HepG2 (cell line): ENCODE data around the gene HSPB3. TPM values are rescaled to one million over a fixed set of nuclear protein-coding genes. Genes with fewer than 3 reads are reported as not detected.

Source experiments
- ATAC-seq: fragments of 200-7000 bp; cut with Tn5 transposase; 3 replicates; pipeline ENCODE4 v1.9.1; 2020; ENCODE audit warnings: mild to moderate bottlenecking, moderate library complexity
- BruUV-seq: library from RNA; stranded (reverse); fragments of 400-500 nt; replicated peaks from 2 replicates; lab custom pipeline; 2021; lab: Mats Ljungman, UMichigan
- CTCF ChIA-PET: fragments of 300-600 bp; formaldehyde crosslinking; extraction: SDS; loops from one replicate; lab custom pipeline; 2021; ENCODE audit warnings: low total read pairs, inconsistent platforms, low intra/inter-chr PET ratio; lab: Yijun Ruan, JAX
- POLR2A ChIA-PET: fragments of 350-600 bp; sonication (Branson Sonifier 250); formaldehyde crosslinking; loops from one replicate; lab custom pipeline; 2020; ENCODE audit warnings: antibody characterized with exemption, inconsistent platforms; lab: Yijun Ruan, JAX
- DNase-seq: peaks from one replicate; pipeline ENCODE4 v3.0.0-alpha.2; 2015; ENCODE audit warnings: low spot score
- FAIRE-seq: peaks from 3 replicates; lab custom pipeline; 2011; peaks lifted over from hg19 to GRCh38; lab: Jason Lieb, UNC
- H2AFZ ChIP-seq: one replicate; pipeline ENCODE4 v1.6.1; 2011; ENCODE audit warnings: low read length, inconsistent platforms
- H3K27ac ChIP-seq: fragments of 300-600 bp; 3 replicates; pipeline ENCODE4 v1.8.0; 2011; ENCODE audit warnings: mixed run types, mild to moderate bottlenecking, mixed read lengths, low read length, inconsistent platforms; ENCODE audit not compliant: insufficient read depth; ENCODE audit errors: extremely low read length
- H3K27me3 ChIP-seq, 2 experiments: fragments of 200-600 bp in 1 of 2; 2 replicates in 1 of 2; 3 replicates in 1 of 2; pipeline versions ENCODE4 v1.6.0 to v1.8.0; 2011; ENCODE audit warnings: low read length in 2 of 2, mild to moderate bottlenecking in 2 of 2, moderate library complexity in 2 of 2, inconsistent platforms in 1 of 2; ENCODE audit not compliant: insufficient read depth in 2 of 2, control insufficient read depth in 1 of 2
- H3K36me3 ChIP-seq, 2 experiments: fragments of 200-600 bp in 1 of 2; replicated peaks in 1 of 2; 2 replicates in 1 of 2; 3 replicates in 1 of 2; pipeline versions ENCODE4 v1.5.1 to v1.8.0; 2011; ENCODE audit warnings: low read length in 2 of 2, inconsistent platforms in 1 of 2; ENCODE audit not compliant: insufficient read depth in 2 of 2, control insufficient read depth in 1 of 2
- H3K4me1 ChIP-seq: 2 replicates; pipeline ENCODE4 v1.5.1; 2012; ENCODE audit warnings: low read length, inconsistent platforms; ENCODE audit not compliant: insufficient read depth
- H3K4me2 ChIP-seq: 2 replicates; pipeline ENCODE4 v1.6.0; 2011; ENCODE audit warnings: low read depth, low read length, inconsistent platforms
- H3K4me3 ChIP-seq, 3 experiments: fragments of 200-600 bp in 1 of 3; sonication (generic), shearing (Covaris generic) in 1 of 3; replicated peaks in 1 of 3; 2 replicates each; pipeline ENCODE4 v1.5.1; 2011 to 2016; ENCODE audit warnings: low read length in 3 of 3, inconsistent platforms in 2 of 3, low read depth in 2 of 3, mild to moderate bottlenecking in 2 of 3, control low read depth in 1 of 3, mixed read lengths in 1 of 3; ENCODE audit not compliant: insufficient read depth in 1 of 3
- H3K79me2 ChIP-seq: one replicate; pipeline ENCODE4 v1.6.1; 2011; ENCODE audit warnings: low read length, inconsistent platforms; ENCODE audit not compliant: insufficient read depth
- H3K9ac ChIP-seq: 2 replicates; pipeline ENCODE4 v1.6.0; 2011; ENCODE audit warnings: mild to moderate bottlenecking, low read depth, low read length, inconsistent platforms; ENCODE audit not compliant: insufficient read depth
- H3K9me3 ChIP-seq: 2 replicates; pipeline ENCODE4 v1.5.1; 2012; ENCODE audit warnings: mild to moderate bottlenecking, low read length
- H4K20me1 ChIP-seq: 2 replicates; pipeline ENCODE4 v1.6.0; 2011; ENCODE audit warnings: inconsistent platforms, mild to moderate bottlenecking, low read length, moderate library complexity; ENCODE audit not compliant: insufficient read depth
- ASH2L ChIP-seq: fragments of 300-600, 200-600 bp; sonication (generic); IDR thresholded peaks from 2 replicates; pipeline ENCODE4 v1.7.0; 2017; ENCODE audit warnings: low read depth, mild to moderate bottlenecking, moderate library complexity, mixed read lengths, low read length; ENCODE audit not compliant: insufficient read length
- ATF7 ChIP-seq, 2 experiments: fragments of 450-650 bp in 1 of 2; sonication (generic) in 1 of 2; formaldehyde crosslinking in 1 of 2; IDR thresholded peaks; 2 replicates each; pipeline versions ENCODE4 v1.4.0 to v1.6.1; 2016 to 2020; ENCODE audit warnings: antibody characterized with exemption in 1 of 2, mild to moderate bottlenecking in 1 of 2, missing genetic modification reagents in 1 of 2
- GATAD1 ChIP-seq: IDR thresholded peaks from 2 replicates; pipeline ENCODE4 v1.6.1; 2016; ENCODE audit warnings: missing genetic modification reagents, missing compliant biosample characterization
- JARID2 ChIP-seq: sonication (generic); formaldehyde crosslinking; IDR thresholded peaks from 2 replicates; pipeline ENCODE4 v1.8.1; 2023; ENCODE audit warnings: missing genetic modification reagents, inconsistent platforms; ENCODE audit not compliant: insufficient replicate concordance
- NFYC ChIP-seq: IDR thresholded peaks from 2 replicates; pipeline ENCODE4 v1.6.1; 2016; ENCODE audit warnings: missing genetic modification reagents, missing compliant biosample characterization
- NONO ChIP-seq, 2 experiments: fragments of 450-650 bp in 1 of 2; sonication (generic) in 1 of 2; formaldehyde crosslinking in 1 of 2; IDR thresholded peaks in 1 of 2; conservative IDR thresholded peaks in 1 of 2; 2 replicates each; pipeline versions ENCODE4 v1.6.1 to v1.8.0; 2017 to 2022; ENCODE audit warnings: mild to moderate bottlenecking in 1 of 2, missing genetic modification reagents in 1 of 2, moderate library complexity in 1 of 2
- RARA ChIP-seq: IDR thresholded peaks from 2 replicates; pipeline ENCODE4 v1.6.1; 2016; ENCODE audit warnings: missing genetic modification reagents, missing compliant biosample characterization
- REXO4 ChIP-seq: sonication (generic); formaldehyde crosslinking; IDR thresholded peaks from 2 replicates; pipeline ENCODE4 v1.8.0; 2022; ENCODE audit warnings: missing genetic modification reagents, mild to moderate bottlenecking, borderline replicate concordance
- ZNF614 ChIP-seq: IDR thresholded peaks from 2 replicates; pipeline ENCODE4 v1.6.1; 2018; ENCODE audit warnings: missing biosample characterization, missing genetic modification reagents, inconsistent platforms, borderline replicate concordance
- WGBS: methylation state at CpG from one replicate; pipeline ENCODE4 v1.1.6; 2017; ENCODE audit warnings: low lambda C conversion rate; 5-methylcytosine and 5-hydroxymethylcytosine counted together
- in situ Hi-C: cut with HindIII; loops from 2 replicates; pipeline ENCODE4 v1.10.0; 2017; ENCODE audit warnings: low pct_unique_long_range_greater_than_20kb; ENCODE audit not compliant: extremely low pct_ligation_motif_present
- intact Hi-C: fragments of 100-400 bp; cut with micrococcal nuclease; formaldehyde crosslinking; loops from one replicate; pipeline ENCODE4 v1.10.0; 2022; ENCODE audit not compliant: unreplicated experiment
- polyA plus RNA-seq, 8 experiments: library from polyadenylated mRNA; depleted of rRNA in 3 of 8; stranded (reverse) in 7 of 8; unstranded in 1 of 8; fragments of >200 nt; fragmentation: Illumina TruSeq in 4 of 8; extraction: Trizol in 4 of 8; gene quantifications; 2 replicates each; pipeline versions ENCODE4 v1.2.1 to v1.2.3, GENCODE V29; 2011 to 2016; ENCODE audit warnings: low read depth in 4 of 8, missing spikeins in 1 of 8, mixed read lengths in 1 of 8; ENCODE audit not compliant: insufficient read depth in 1 of 8
- total RNA-seq, 5 experiments: library from RNA; depleted of rRNA; stranded (reverse); fragments of >200 nt; fragmentation: Illumina TruSeq; extraction: Trizol; gene quantifications; 2 replicates each; pipeline ENCODE4 v1.2.3, GENCODE V29; 2016; ENCODE audit warnings: low read depth in 1 of 5
- TF ChIP-seq, protein P1 (sequence below): IDR thresholded peaks from 2 replicates; pipeline ENCODE4 v1.6.1; 2018; ENCODE audit warnings: missing genetic modification reagents
- TF ChIP-seq, protein P2 (sequence below): sonication (generic); formaldehyde crosslinking; IDR thresholded peaks from 2 replicates; pipeline ENCODE4 v1.4.0; 2020; ENCODE audit warnings: mild to moderate bottlenecking, missing genetic modification reagents
- TF ChIP-seq, protein P3 (sequence below): IDR thresholded peaks from 2 replicates; pipeline ENCODE4 v1.6.1; 2016; ENCODE audit warnings: missing biosample characterization, missing genetic modification reagents, low read depth
- TF ChIP-seq, protein P4 (sequence below): conservative IDR thresholded peaks from 2 replicates; pipeline ENCODE4 v1.6.1; 2018; ENCODE audit warnings: missing genetic modification reagents

Gene HSPB3
- total and polyA plus RNA-seq, 2 of the 13 experiments (the other 11 are each of a cell fraction or from before 2014, with no cell fraction given): not detected

DNA sequence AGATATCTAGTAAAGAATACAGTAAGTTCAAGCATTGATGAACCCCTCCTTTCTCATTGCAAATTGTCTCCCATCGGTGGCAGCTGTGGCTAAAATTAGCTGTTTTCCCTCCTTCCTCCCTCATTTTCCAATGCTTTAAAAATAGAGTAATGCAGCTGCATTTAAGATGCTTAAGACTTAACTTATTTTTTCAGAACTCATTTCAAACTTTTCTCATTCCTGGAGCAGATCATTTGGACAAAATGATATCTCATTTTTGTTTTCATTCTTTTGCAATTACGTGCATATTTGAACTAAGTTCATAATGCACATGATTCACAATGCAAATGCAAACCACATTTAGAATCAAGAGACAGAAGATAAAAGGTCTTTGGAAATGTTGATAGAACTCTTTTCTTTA, 14.6 kb downstream of the HSPB3 start:
- ChIA-PET CTCF (no interaction called here), POLR2A (no interaction called here)
- in situ Hi-C loops: no loop called here
- no TSS peak for BruUV-seq
- no peaks in the 10 kb centered on the region; a peak in 1 of 5 replicates for H3K27me3 ChIP-seq
- H3K9me3 ChIP-seq: no peaks in the 10 kb centered on the region
- no peak overlapping the region for H2AFZ ChIP-seq
- ATAC-seq: no peak
- H3K4me3 ChIP-seq: no peak overlapping the region
- no peaks in the 10 kb centered on the region for H3K36me3 ChIP-seq
- no peak overlapping the region for H3K9ac ChIP-seq
- TF ChIP-seq ATF7 (IDR thresholded peaks at IDR 0.05): no peak
- no peak for TF ChIP-seq ATF7 (CRISPR knock-in tag; IDR thresholded peaks at IDR 0.05)
- intact Hi-C loops: no loop called here
- H4K20me1 ChIP-seq: no peaks in the 10 kb centered on the region
- no peak for DNase-seq
- FAIRE-seq: no peak
- no peak overlapping the region for H3K27ac ChIP-seq
- WGBS: 2% methylated on average over 2 of the region's 2 CpGs
- H3K79me2 ChIP-seq: no peaks in the 10 kb centered on the region
- H3K4me1 ChIP-seq: no peaks in the 10 kb centered on the region
- no peak overlapping the region for H3K4me2 ChIP-seq

DNA sequence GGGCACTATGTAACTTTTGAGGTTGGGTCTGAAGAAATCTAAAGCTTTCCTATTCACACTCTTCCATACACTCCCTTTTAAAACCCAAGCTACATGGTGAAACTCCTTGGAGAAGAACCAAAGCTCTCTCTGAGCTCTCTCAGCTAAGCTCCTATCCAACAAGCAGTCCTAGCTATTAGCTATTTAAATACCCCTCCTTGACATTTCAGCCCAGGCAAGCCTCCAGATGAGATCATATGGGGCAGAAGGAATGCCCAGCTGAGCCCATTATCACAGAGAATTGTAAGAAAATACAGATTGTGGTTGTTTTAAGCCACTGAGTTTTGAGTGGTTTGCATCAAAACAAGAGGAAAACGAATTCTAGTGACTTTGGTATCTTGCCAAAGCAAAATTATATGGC, 15.2 kb downstream of the HSPB3 start:
- in situ Hi-C loops: no loop called here
- CTCF ChIA-PET: no interaction called here

More for the DNA sequence above, 15.2 kb downstream of the HSPB3 start:
- Histone ChIP-seq H3K79me2 (no peaks in the 10 kb centered on the region), H3K9me3 (no peaks in the 10 kb centered on the region), H3K27me3 (no peaks in the 10 kb centered on the region; a peak in 1 of 5 replicates), H4K20me1 (no peaks in the 10 kb centered on the region), H3K4me1 (no peaks in the 10 kb centered on the region), H3K36me3 (no peaks in the 10 kb centered on the region), H3K4me3 (no peak overlapping the region), H3K4me2 (no peak overlapping the region), H2AFZ (no peak overlapping the region), H3K9ac (no peak overlapping the region), H3K27ac (no peak overlapping the region)
- intact Hi-C loops: no loop called here
- POLR2A ChIA-PET: interaction anchor here (0.6 kb wide), 1 partner anchor 11 kb away, joined by 4 read pairs; no protein-coding TSS in a partner anchor
- FAIRE-seq (no peak), DNase-seq (no peak), ATAC-seq (no peak)
- TF ChIP-seq REXO4 (CRISPR knock-in tag): no peak
- no peak for TF ChIP-seq RARA (CRISPR knock-in tag)
- TF ChIP-seq, protein P1, sequence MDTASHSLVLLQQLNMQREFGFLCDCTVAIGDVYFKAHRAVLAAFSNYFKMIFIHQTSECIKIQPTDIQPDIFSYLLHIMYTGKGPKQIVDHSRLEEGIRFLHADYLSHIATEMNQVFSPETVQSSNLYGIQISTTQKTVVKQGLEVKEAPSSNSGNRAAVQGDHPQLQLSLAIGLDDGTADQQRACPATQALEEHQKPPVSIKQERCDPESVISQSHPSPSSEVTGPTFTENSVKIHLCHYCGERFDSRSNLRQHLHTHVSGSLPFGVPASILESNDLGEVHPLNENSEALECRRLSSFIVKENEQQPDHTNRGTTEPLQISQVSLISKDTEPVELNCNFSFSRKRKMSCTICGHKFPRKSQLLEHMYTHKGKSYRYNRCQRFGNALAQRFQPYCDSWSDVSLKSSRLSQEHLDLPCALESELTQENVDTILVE: no peak
- TF ChIP-seq ZNF614 (CRISPR knock-in tag): no peak
- no peak for TF ChIP-seq ASH2L
- TF ChIP-seq, protein P2, sequence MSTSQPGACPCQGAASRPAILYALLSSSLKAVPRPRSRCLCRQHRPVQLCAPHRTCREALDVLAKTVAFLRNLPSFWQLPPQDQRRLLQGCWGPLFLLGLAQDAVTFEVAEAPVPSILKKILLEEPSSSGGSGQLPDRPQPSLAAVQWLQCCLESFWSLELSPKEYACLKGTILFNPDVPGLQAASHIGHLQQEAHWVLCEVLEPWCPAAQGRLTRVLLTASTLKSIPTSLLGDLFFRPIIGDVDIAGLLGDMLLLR: no peak
- TF ChIP-seq, protein P3, sequence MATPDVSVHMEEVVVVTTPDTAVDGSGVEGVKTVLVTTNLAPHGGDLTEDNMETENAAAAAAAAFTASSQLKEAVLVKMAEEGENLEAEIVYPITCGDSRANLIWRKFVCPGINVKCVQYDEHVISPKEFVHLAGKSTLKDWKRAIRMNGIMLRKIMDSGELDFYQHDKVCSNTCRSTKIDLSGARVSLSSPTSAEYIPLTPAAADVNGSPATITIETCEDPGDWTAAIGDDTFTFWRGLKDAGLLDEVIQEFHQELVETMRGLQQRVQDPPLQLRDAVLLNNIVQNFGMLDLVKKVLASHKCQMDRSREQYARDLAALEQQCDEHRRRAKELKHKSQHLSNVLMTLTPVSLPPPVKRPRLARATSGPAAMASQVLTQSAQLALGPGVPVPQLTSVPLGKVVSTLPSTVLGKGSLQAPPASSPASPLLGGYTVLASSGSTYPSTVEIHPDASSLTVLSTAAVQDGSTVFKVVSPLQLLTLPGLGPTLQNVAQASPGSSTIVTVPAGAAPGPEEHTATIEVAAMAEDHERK: no peak
- no peak for TF ChIP-seq NFYC (CRISPR knock-in tag)
- TF ChIP-seq GATAD1 (CRISPR knock-in tag): no peak
- TF ChIP-seq, protein P4, sequence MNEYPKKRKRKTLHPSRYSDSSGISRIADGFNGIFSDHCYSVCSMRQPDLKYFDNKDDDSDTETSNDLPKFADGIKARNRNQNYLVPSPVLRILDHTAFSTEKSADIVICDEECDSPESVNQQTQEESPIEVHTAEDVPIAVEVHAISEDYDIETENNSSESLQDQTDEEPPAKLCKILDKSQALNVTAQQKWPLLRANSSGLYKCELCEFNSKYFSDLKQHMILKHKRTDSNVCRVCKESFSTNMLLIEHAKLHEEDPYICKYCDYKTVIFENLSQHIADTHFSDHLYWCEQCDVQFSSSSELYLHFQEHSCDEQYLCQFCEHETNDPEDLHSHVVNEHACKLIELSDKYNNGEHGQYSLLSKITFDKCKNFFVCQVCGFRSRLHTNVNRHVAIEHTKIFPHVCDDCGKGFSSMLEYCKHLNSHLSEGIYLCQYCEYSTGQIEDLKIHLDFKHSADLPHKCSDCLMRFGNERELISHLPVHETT (CRISPR knock-in tag): no peak
- TF ChIP-seq JARID2 (CRISPR knock-in tag): no peak
- TF ChIP-seq NONO (IDR thresholded peaks at IDR 0.05): no peak
- TF ChIP-seq NONO (CRISPR knock-in tag; conservative IDR thresholded peaks at IDR 0.05): no peak
- BruUV-seq: no TSS peak
- 0% methylated on average over 1 of the region's 1 CpG for WGBS
